SK-N-SH (cell line): ENCODE results near the gene SLC25A21. TPM values are rescaled to one million over a fixed set of nuclear protein-coding genes. Genes with fewer than 3 reads are reported as not detected.

Experiments used
- CTCF ChIA-PET: fragments of 300-600, 350-600 bp; formaldehyde crosslinking; extraction: SDS; loops from one replicate; lab custom pipeline; 2021; lab: Yijun Ruan, JAX
- POLR2A ChIA-PET: fragments of 350-600 bp; sonication (Branson Sonifier 250); formaldehyde crosslinking; extraction: SDS; loops from one replicate; lab custom pipeline; 2020; ENCODE audit warnings: antibody characterized with exemption, inconsistent platforms; lab: Yijun Ruan, JAX
- DNase-seq: peaks from one replicate; pipeline ENCODE4 v3.0.0; 2012
- H2AFZ ChIP-seq: fragments of 200-600 bp; sonication (generic); 2 replicates; pipeline ENCODE4 v1.8.1; 2016; ENCODE audit warnings: antibody characterized with exemption, mild to moderate bottlenecking, low read depth
- H3F3A ChIP-seq: fragments of 200-600 bp; sonication (generic); replicated peaks from 2 replicates; pipeline ENCODE3; 2016; ENCODE audit warnings: antibody characterized with exemption, mild to moderate bottlenecking; ENCODE audit not compliant: insufficient read depth
- H3K27ac ChIP-seq, 2 experiments: fragments of 200-500 bp in 1 of 2; fragments of 200-600 bp in 1 of 2; sonication (Bioruptor generic) in 1 of 2; sonication (generic), shearing (Covaris generic) in 1 of 2; 2 replicates each; pipeline versions ENCODE4 v1.5.1 to v1.6.1; 2014 to 2016; ENCODE audit warnings: low read depth in 2 of 2, inconsistent platforms in 1 of 2, low read length in 1 of 2, mild to moderate bottlenecking in 1 of 2, mixed read lengths in 1 of 2
- H3K27me3 ChIP-seq: fragments of 200-600 bp; sonication (generic), shearing (Covaris generic); 2 replicates; pipeline ENCODE4 v1.6.1; 2016; ENCODE audit warnings: mixed run types; ENCODE audit not compliant: insufficient read depth
- H3K36me3 ChIP-seq, 2 experiments: fragments of 200-500 bp in 1 of 2; fragments of 200-600 bp in 1 of 2; sonication (Bioruptor generic) in 1 of 2; sonication (generic) in 1 of 2; replicated peaks in 1 of 2; 2 replicates each; pipeline versions ENCODE3 to v1.5.1; 2014 to 2016; ENCODE audit warnings: low read length in 1 of 2, mild to moderate bottlenecking in 1 of 2; ENCODE audit not compliant: insufficient read depth in 2 of 2, control insufficient read depth in 1 of 2
- H3K4me1 ChIP-seq, 2 experiments: fragments of 200-500 bp in 1 of 2; fragments of 200-600 bp in 1 of 2; sonication (Bioruptor generic) in 1 of 2; sonication (generic), shearing (Covaris generic) in 1 of 2; 2 replicates each; pipeline versions ENCODE4 v1.5.1 to v1.6.1; 2014 to 2016; ENCODE audit warnings: low read depth in 1 of 2, low read length in 1 of 2, mixed run types in 1 of 2; ENCODE audit not compliant: insufficient read depth in 2 of 2, control insufficient read depth in 1 of 2
- H3K4me2 ChIP-seq: fragments of 200-600 bp; sonication (generic), shearing (Covaris generic); 2 replicates; pipeline ENCODE4 v1.6.1; 2017; ENCODE audit warnings: mixed run types
- H3K4me3 ChIP-seq, 2 experiments: fragments of 200-500 bp in 1 of 2; fragments of 200-600 bp in 1 of 2; sonication (Bioruptor generic) in 1 of 2; sonication (generic), shearing (Covaris generic) in 1 of 2; 2 replicates each; pipeline versions ENCODE4 v1.5.1 to v1.8.1; 2014 to 2016; ENCODE audit warnings: low read depth in 2 of 2, inconsistent platforms in 1 of 2, low read length in 1 of 2, mild to moderate bottlenecking in 1 of 2, mixed read lengths in 1 of 2, moderate library complexity in 1 of 2
- H3K79me2 ChIP-seq: fragments of 200-600 bp; sonication (generic); 2 replicates; pipeline ENCODE4 v1.8.1; 2017; ENCODE audit warnings: mild to moderate bottlenecking; ENCODE audit not compliant: insufficient read depth
- H3K9ac ChIP-seq: fragments of 200-600 bp; sonication (generic); 2 replicates; pipeline ENCODE4 v1.6.1; 2017; ENCODE audit warnings: mixed run types
- H3K9me2 ChIP-seq: fragments of 200-600 bp; sonication (generic); 2 replicates; pipeline ENCODE4 v1.6.1; 2017; ENCODE audit warnings: mixed run types
- H3K9me3 ChIP-seq: fragments of 200-600 bp; sonication (generic); 2 replicates; pipeline ENCODE4 v1.6.1; 2017; ENCODE audit warnings: mixed run types, mild to moderate bottlenecking, moderate library complexity
- H4K20me1 ChIP-seq: fragments of 200-600 bp; sonication (generic); 2 replicates; pipeline ENCODE4 v1.6.1; 2017; ENCODE audit warnings: mild to moderate bottlenecking, mixed run types; ENCODE audit not compliant: insufficient read depth
- CHD2 ChIP-seq: fragments of 150-350 bp; IDR thresholded peaks from 2 replicates; pipeline ENCODE4 v1.6.1; 2018; ENCODE audit warnings: low read length; ENCODE audit not compliant: partially characterized antibody
- CTCF ChIP-seq: fragments of 200-600 bp; sonication (generic); IDR thresholded peaks from 2 replicates; pipeline ENCODE4 v1.6.1; 2017; ENCODE audit warnings: antibody characterized with exemption, mild to moderate bottlenecking, moderate library complexity
- ELF1 ChIP-seq: IDR thresholded peaks from 2 replicates; pipeline ENCODE4 v1.4.0; 2012
- EZH2phosphoT487 ChIP-seq: fragments of 200-600 bp; sonication (generic); IDR thresholded peaks from 2 replicates; pipeline ENCODE4 v1.6.1; 2017; ENCODE audit warnings: low read depth, mixed run types, mild to moderate bottlenecking, antibody characterized with exemption, moderate library complexity, borderline replicate concordance
- FOSL2 ChIP-seq: IDR thresholded peaks from 2 replicates; pipeline ENCODE4 v1.4.0; 2012; ENCODE audit warnings: low read depth, mild to moderate bottlenecking, moderate library complexity, borderline replicate concordance
- FOXM1 ChIP-seq: IDR thresholded peaks from 2 replicates; pipeline ENCODE4 v1.4.0; 2012; ENCODE audit warnings: low read depth, mild to moderate bottlenecking
- IRF3 ChIP-seq: fragments of 150-350 bp; IDR thresholded peaks from 2 replicates; pipeline ENCODE4 v1.6.1; 2016; ENCODE audit warnings: mild to moderate bottlenecking, low read depth, low read length
- MEF2A ChIP-seq: IDR thresholded peaks from 2 replicates; pipeline ENCODE4 v1.4.0; 2012; ENCODE audit warnings: low read depth, borderline replicate concordance
- NFIC ChIP-seq: IDR thresholded peaks from 2 replicates; pipeline ENCODE4 v1.4.0; 2012; ENCODE audit warnings: borderline replicate concordance
- NRF1 ChIP-seq: IDR thresholded peaks from 2 replicates; pipeline ENCODE4 v1.6.1; 2012; ENCODE audit warnings: low read depth, mild to moderate bottlenecking, low read length
- POLR2AphosphoS5 ChIP-seq: IDR thresholded peaks from 2 replicates; pipeline ENCODE4 v1.6.1; 2012; ENCODE audit warnings: low read depth, low read length
- RCOR1 ChIP-seq: fragments of 150-350 bp; IDR thresholded peaks from 2 replicates; pipeline ENCODE4 v1.6.1; 2017; ENCODE audit warnings: antibody characterized with exemption, low read length
- REST ChIP-seq: IDR thresholded peaks from 2 replicates; pipeline ENCODE4 v1.6.1; 2012; ENCODE audit warnings: mild to moderate bottlenecking, low read depth, low read length, moderate library complexity
- RFX5 ChIP-seq: IDR thresholded peaks from 2 replicates; pipeline ENCODE4 v1.6.1; 2012; ENCODE audit warnings: mild to moderate bottlenecking, improper control_type of control experiment, low read length
- SMC3 ChIP-seq: IDR thresholded peaks from 2 replicates; pipeline ENCODE4 v1.6.1; 2012; ENCODE audit warnings: low read depth, low read length, improper control_type of control experiment
- TEAD4 ChIP-seq: IDR thresholded peaks from 2 replicates; pipeline ENCODE4 v1.4.0; 2012; ENCODE audit warnings: mild to moderate bottlenecking, borderline replicate concordance; ENCODE audit not compliant: insufficient read depth
- YY1 ChIP-seq: IDR thresholded peaks from 2 replicates; pipeline ENCODE4 v1.4.0; 2012; ENCODE audit warnings: low read depth, mild to moderate bottlenecking
- WGBS: methylation state at CpG from one replicate; pipeline ENCODE4 v1.1.6; 2017; ENCODE audit warnings: low lambda C conversion rate; 5-methylcytosine and 5-hydroxymethylcytosine counted together
- polyA plus RNA-seq, 3 experiments: library from polyadenylated mRNA; depleted of rRNA; stranded (reverse); fragments of >200 nt; gene quantifications; 2 replicates each; pipeline ENCODE4 v1.2.3, GENCODE V29; 2012

SLC25A21 gene
- polyA plus RNA-seq, 1 of the 3 experiments (the other 2 are of a cell fraction), result not detected

GRCh38 chr14:37051680-37052079 lies 120.7 kb downstream of the SLC25A21 start:
- H3K79me2 ChIP-seq, result no peaks in the 10 kb centered on the region
- no peaks in the 10 kb centered on the region for H3K9me3 ChIP-seq
- no peaks in the 10 kb centered on the region for H3K36me3 ChIP-seq
- H3K4me1 ChIP-seq, result no peaks in the 10 kb centered on the region
- H3K27ac ChIP-seq, result no peak overlapping the region
- no peaks in the 10 kb centered on the region for H3K9me2 ChIP-seq
- TF ChIP-seq FOSL2, result no peak
- no peak for TF ChIP-seq MEF2A
- no peak for TF ChIP-seq POLR2AphosphoS5
- no peak for TF ChIP-seq TEAD4
- TF ChIP-seq CHD2, result no peak
- no peak for TF ChIP-seq NFIC
- no peak for TF ChIP-seq NRF1
- no peak for TF ChIP-seq EZH2phosphoT487
- TF ChIP-seq SMC3, result no peak
- no peak for TF ChIP-seq ELF1
- no peak for TF ChIP-seq IRF3
- no peak for TF ChIP-seq CTCF
- TF ChIP-seq RFX5, result no peak
- TF ChIP-seq REST, result no peak
- no peak for TF ChIP-seq YY1
- no peak for TF ChIP-seq RCOR1
- no peak for TF ChIP-seq FOXM1
- H3K4me3 ChIP-seq, result no peak overlapping the region
- ChIA-PET CTCF (no interaction called here), POLR2A (no interaction called here)
- no peak overlapping the region for H3K9ac ChIP-seq
- H3K4me2 ChIP-seq, result no peak overlapping the region
- no peak overlapping the region for H2AFZ ChIP-seq
- no peaks in the 10 kb centered on the region for H4K20me1 ChIP-seq
- WGBS, result 59% methylated on average over 5 of the region's 5 CpGs
- no peaks in the 10 kb centered on the region for H3K27me3 ChIP-seq
- no peaks in the 10 kb centered on the region for H3F3A ChIP-seq
- no peak for DNase-seq
